ENCODE data around the gene ZDHHC5.
"Not testable (repeated sequence)": the region's sequence is repeated elsewhere in the genome, so short reads cannot be mapped to it uniquely, and the experiment has no call there.

ZDHHC5 gene

GRCh38 chr11:57668434-57668782, 494 bp downstream of the ZDHHC5 start:
- no peak for DNase-seq

DNA sequence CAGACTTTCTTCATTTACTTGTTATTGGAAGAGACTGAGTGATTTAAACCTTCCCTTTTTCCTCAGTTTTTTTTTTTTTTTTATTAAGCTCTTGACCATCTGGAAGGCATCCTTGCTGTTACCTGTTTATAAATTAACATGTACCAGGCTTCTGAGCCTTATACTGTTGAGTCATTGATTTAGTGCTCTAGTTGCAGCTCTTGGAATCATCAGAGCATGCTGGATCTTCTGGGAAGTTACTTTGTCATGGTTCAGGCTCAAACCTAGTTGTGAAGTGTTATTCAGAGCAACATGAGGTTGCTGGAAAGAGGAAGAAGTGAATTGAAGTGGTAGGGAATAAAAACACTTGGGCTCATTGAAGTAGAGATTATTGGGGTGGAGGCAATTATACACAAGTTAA, 6.3 kb downstream of the ZDHHC5 start:
- no peak for DNase-seq

DNA sequence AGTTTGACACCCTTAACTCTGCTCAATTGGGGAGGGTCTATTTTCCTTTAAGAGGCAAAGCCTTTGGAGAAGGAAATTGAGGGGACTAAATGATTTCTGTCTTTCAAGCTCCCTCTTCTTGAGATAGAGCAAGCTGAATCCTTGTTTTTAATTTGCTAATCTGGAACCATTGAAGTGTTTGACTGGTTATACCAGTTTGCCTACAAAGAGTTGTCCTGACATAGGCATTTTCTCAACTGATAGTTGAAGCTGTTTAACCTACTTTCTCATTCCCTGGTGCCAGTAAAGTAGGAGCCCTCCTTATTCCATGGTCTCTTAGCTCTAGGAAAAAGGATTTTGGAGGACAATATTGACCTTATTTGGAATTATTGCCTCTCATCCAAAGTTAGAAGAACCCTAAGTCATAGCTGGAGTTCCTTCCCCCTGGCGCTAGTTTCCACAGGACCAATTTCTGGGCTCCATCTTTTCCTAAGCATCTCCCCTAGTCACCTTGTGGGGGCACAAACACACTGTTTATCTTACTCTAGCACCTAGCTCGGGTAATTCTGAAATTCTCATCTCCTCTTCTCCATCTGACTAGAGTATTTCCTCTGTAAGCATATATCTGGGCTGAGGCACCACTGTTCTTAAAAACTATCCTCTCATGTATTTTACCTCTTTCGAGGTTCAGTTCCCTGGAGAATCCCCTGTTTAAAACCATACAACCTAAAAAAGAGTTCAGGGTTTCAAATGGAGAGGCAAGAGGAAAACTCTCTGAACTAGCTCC, 7.4 kb downstream of the ZDHHC5 start:
- no peak for DNase-seq

DNA sequence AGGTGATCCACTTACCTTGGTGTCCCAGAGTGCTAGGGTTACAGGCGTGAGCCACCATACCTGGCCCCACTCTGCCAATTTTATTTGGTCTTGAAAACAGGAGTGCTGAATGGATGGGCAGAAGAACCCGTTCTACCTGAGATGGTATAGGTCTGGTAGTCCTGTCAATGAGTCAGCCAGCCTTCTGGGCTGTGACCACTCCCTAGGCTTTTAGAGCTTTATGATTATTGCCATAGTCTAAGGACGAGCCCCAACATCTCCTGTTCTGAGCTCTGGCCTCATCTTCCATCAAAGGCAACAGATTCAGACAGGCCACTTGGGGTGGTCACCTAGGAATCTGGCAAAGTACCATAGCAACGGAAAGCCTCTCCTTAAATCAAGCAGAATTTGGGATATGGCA, 11.5 kb downstream of the ZDHHC5 start:
- DNase-seq: no peak

DNA sequence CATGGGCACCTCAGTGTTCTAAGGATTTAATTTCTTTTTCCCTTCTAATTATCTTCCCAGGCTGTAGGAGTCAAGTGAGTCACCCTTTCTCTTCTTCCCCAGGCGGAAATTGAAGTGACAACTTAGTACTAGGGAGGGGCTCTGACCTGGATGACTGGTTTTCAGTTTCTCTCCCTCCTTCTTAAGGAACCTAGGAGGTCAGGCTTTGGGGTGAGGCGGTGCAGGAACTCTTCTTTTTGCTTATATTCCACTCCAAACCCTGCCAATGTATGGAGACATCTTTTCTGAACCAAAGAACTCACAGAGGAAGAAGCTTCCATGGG, 12.6 kb downstream of the ZDHHC5 start:
- DNase-seq: no peak

GRCh38 chr11:57681168-57681567, 13.3 kb downstream of the ZDHHC5 start:
- DNase-seq: no peak

- not testable (repeated sequence) for DNase-seq
These were observed 22.6 kb downstream of the ZDHHC5 start for GRCh38 chr11:57690474-57690873.

DNA sequence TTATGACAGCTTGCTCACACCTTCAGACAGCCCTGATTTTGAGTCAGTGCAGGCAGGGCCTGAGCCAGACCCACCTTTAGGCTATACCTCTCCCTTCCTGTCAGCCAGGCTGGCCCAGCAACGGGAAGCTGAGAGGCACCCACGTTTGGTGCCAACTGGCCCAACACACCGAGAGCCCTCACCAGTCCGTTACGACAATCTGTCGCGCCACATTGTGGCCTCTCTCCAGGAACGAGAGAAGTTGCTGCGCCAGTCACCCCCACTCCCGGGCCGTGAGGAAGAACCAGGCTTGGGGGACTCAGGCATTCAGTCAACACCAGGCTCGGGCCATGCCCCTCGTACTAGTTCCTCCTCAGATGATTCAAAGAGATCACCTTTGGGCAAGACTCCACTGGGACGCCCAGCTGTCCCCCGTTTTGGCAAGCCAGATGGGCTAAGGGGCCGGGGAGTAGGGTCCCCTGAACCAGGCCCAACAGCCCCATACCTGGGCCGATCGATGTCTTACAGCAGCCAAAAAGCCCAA, 31.0 kb downstream of the ZDHHC5 start:
- DNase-seq: no peak

DNA sequence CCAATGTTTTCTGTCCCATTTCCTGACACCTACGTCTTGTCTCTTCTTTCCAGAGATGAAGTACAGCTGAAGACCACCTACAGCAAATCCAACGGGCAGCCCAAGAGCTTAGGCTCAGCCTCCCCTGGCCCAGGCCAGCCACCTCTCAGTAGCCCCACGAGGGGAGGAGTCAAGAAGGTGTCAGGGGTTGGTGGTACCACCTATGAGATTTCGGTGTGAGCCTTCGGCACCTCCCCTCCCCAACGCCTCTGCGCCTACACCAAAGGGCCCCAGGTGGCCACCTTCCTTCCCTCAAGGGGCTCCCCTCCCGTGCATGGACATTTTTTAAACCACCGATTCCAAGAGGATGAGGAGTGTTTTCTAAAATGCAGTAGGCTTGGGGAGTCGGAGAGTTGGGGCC, 31.9 kb downstream of the ZDHHC5 start:
- DNase-seq: no peak

DNA sequence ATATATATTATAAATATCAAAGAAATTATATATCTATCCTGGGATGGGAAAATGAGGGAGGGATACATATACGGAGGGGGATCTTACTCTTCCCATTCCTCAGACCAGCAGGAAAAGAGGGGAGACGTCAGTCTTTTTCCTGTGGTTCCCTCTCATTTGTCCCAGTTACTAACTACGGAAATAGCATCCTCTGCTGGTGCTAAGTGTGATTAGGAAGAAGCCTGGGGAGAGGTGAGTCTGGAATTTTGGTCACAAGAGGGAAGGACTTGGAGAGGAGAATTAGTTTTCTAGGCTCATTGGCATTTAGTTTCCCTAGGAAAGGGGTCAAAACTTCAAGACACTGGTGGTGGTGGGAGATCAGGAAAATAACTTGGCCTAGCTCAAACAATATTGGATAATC, 32.5 kb downstream of the ZDHHC5 start:
- DNase-seq: no peak

- DNase-seq: no peak
These were observed 35.4 kb downstream of the ZDHHC5 start for GRCh38 chr11:57703341-57703740.

DNA sequence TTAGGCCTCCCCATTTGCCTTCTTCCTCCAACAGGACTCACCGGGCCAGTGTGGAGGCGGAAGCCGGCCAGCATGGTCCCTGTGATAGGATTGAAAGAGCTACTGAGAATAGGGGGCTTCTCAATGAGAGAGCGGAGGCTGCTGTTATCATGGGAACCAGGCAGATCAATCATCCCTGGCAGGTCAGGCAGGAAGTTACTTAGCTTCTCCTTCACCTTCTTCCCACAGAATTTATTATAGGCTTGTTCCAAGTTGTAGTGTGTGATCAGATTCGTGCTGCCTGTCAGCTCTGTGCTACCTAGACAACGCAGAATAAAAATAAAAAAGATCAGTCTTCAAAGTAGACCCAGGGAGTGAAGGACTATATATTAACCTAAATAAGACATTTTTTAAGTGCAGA, 37.0 kb downstream of the ZDHHC5 start:
- DNase-seq: no peak

DNA sequence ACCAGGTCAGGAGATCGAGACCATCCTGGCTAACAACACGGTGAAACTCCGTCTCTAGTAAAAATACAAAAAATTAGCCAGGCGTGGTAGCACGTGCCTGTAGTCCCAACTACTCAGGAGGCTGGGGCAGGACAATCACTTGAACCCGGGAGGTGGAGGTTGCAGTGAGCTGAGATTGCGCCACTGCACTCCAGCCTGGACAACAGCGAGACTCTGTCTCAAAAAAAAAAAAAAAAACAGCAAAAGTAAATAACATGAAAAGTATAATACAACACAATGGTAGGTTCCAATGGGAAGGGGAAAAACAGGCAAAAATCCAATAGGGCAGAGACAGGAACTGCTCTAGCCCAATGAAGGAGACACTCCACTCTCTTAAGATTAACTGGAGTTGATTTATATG, 37.5 kb downstream of the ZDHHC5 start:
- DNase-seq: not testable (repeated sequence)

GRCh38 chr11:57709802-57710367, 42.0 kb downstream of the ZDHHC5 start:
- DNase-seq: no peak

GRCh38 chr11:57711414-57712255, 43.7 kb downstream of the ZDHHC5 start, which contains the start of gene MED19:
Gene MED19 (minus strand): TSS chr11:57712215. CDS start chr11:57712179, 36 bp downstream.
- DNase-seq: no peak

DNA sequence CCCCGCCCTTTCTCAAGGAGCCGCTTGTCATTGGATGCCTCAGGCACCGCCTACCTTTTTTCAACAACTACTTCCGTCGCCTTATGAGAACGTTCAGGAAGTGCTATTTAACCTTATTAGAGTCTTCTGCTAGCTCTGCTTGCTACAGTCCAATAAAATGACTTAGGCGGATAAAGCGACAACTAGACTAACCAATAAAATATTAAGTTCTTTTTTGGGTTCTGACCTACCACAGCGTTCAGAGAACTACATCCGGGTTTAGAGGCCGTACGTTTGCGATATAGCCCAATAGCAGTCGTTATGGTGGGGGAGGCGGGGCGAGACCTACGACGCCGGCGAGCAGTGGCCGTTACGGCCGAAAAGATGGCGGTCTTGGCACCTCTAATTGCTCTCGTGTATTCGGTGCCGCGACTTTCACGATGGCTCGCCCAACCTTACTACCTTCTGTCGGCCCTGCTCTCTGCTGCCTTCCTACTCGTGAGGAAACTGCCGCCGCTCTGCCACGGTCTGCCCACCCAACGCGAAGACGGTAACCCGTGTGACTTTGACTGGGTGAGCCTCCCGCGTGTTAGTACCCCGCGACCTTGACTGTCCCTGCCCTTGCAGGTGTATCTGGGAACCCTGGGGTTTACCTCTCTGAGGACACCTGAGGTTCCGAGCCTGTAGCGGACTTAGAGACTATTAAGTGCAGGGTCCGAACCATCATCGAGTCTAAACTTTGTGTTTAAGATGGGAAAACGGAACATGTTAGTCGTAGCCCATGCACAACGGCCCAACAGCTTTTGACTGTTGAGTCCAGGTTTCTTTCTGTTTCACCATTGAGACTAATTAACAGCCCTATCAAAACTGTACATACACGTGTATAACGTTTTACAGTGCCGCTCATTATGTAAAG, 44.6 kb downstream of the ZDHHC5 start, which contains the start of gene TMX2:
Gene TMX2 (plus strand): TSS at position 338 of the 895 bp plus-strand sequence. CDS start 26 bp downstream, at position 364.
- peak; percentile 84 for DNase-seq

GRCh38 chr11:57713835-57714234, 45.9 kb downstream of the ZDHHC5 start:
- no peak for DNase-seq

GRCh38 chr11:57716726-57717125, 48.8 kb downstream of the ZDHHC5 start:
- not testable (repeated sequence) for DNase-seq

- DNase-seq: no peak
These were observed 59.3 kb downstream of the ZDHHC5 start for GRCh38 chr11:57727185-57727584.

DNA sequence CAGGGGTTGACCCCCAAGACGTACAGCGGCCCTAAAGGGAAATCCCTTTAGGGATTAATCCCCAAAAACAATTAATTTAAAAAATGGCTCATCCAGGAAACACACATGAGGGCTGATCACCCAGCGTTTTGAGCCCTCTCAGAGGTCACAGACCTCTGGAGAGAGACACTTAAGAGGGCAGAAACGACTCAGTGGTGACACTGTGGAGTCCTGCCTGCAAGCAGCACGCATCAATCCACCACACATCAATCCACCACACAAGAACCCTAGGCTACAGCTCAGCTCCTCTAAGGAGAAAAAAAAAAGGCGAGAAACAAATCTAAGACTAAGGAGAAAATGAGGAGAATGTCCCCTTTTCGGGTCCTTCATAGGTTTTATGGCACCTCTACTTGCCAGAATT, 60.9 kb downstream of the ZDHHC5 start:
- no peak for DNase-seq

DNA sequence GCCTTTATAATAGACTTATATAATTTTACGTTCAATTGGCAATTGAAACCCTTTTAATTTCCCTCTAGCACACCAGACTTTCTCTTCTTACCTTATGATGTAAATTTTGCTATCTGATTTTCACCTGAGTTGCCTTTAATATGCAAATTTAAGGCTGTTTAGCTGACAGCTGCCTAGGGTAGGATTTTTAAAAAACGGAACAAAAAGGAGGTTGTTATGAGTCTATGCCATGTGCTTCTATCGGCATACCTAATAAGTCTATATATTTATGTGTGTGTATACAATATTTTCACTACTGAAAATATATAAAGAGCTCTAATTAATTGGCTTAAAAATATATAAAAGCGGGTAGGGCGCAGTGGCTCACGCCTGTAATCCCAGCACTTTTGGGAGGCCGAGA, 61.6 kb downstream of the ZDHHC5 start:
- DNase-seq: no peak

GRCh38 chr11:57732661-57733060, 64.7 kb downstream of the ZDHHC5 start:
- no peak for DNase-seq
